Activated B cell treated with CpG ODN at 0.5 μM for 24 hours (primary cell): Measurements from ENCODE around the gene GDE1. TPM values are rescaled to one million over a fixed set of nuclear protein-coding genes. Genes with fewer than 3 reads are reported as not detected.
"Not testable (repeated sequence)": the region's sequence is repeated elsewhere in the genome, so short reads cannot be mapped to it uniquely, and the experiment has no call there.

Experiments used
- ATAC-seq: fragments of 200-7000 bp; cut with Tn5 transposase; one replicate; pipeline ENCODE4 v1.10.0; 2021; ENCODE audit warnings: low read depth, mild to moderate bottlenecking, moderate library complexity
- CTCF ChIA-PET: fragments of 350-600 bp; sonication (Branson Sonifier 250); formaldehyde crosslinking; loops from one replicate; lab custom pipeline; 2021; ENCODE audit warnings: antibody characterized with exemption; lab: Charles Lee
- POLR2A ChIA-PET: fragments of 350-600 bp; sonication (Branson Sonifier 250); formaldehyde crosslinking; loops from one replicate; lab custom pipeline; 2021; ENCODE audit warnings: antibody characterized with exemption; lab: Charles Lee
- DNase-seq: peaks from one replicate; pipeline ENCODE4 v3.0.0; 2022
- H3K27ac Mint-ChIP-seq: one replicate; pipeline ENCODE4 v1.8.0; 2020; ENCODE audit warnings: mixed read lengths
- H3K27me3 Mint-ChIP-seq: one replicate; pipeline ENCODE4 v1.8.0; 2021; ENCODE audit warnings: mixed read lengths
- H3K36me3 Mint-ChIP-seq: one replicate; pipeline ENCODE4 v1.8.0; 2021; ENCODE audit warnings: low read depth, mixed read lengths
- H3K4me1 Mint-ChIP-seq: one replicate; pipeline ENCODE4 v1.8.0; 2021; ENCODE audit warnings: mixed read lengths
- H3K4me3 Mint-ChIP-seq: one replicate; pipeline ENCODE4 v1.8.0; 2020; ENCODE audit warnings: mild to moderate bottlenecking, mixed read lengths
- H3K9me3 Mint-ChIP-seq: one replicate; pipeline ENCODE4 v1.8.0; 2020; ENCODE audit warnings: mixed read lengths
- intact Hi-C: fragments of 100-400 bp; cut with micrococcal nuclease; formaldehyde crosslinking; loops from one replicate; pipeline ENCODE4 v1.15.1; 2024
- total RNA-seq: library from RNA; stranded (reverse); gene quantifications from 2 replicates; pipeline ENCODE4 v1.2.3, GENCODE V29; 2022
- TF ChIP-seq, protein P1 (sequence below): fragments of 200-600 bp; IDR thresholded peaks from one replicate; pipeline ENCODE4 v1.8.0; 2022; ENCODE audit warnings: antibody characterized with exemption, mild to moderate bottlenecking

Gene GDE1
- total RNA-seq, 1 donor from 2014 or later, result 17.0 TPM

DNA sequence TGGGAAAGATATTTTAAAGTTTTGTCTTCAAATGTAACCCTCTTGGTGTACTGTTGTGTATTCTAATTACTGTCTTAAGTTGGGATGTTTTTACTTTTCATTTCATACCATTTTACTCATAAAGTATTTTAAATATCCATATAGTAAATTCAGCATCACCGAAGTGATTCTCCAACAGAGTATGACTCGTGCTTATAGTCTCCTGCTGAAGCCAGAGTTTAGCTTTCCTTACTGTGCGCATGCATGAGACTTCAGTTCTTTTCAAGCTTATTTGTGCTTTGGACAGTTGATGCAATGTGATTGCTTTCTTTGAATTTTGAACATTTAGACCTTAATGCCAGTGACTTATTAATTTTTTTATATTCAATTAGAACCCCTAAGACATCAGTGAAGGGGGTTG, 26.2 kb upstream of the GDE1 start:
- no peak for DNase-seq
- POLR2A ChIA-PET, result interaction anchor here (0.6 kb wide), 1 partner anchor 33 kb away, joined by 3 read pairs; no protein-coding TSS in a partner anchor

DNA sequence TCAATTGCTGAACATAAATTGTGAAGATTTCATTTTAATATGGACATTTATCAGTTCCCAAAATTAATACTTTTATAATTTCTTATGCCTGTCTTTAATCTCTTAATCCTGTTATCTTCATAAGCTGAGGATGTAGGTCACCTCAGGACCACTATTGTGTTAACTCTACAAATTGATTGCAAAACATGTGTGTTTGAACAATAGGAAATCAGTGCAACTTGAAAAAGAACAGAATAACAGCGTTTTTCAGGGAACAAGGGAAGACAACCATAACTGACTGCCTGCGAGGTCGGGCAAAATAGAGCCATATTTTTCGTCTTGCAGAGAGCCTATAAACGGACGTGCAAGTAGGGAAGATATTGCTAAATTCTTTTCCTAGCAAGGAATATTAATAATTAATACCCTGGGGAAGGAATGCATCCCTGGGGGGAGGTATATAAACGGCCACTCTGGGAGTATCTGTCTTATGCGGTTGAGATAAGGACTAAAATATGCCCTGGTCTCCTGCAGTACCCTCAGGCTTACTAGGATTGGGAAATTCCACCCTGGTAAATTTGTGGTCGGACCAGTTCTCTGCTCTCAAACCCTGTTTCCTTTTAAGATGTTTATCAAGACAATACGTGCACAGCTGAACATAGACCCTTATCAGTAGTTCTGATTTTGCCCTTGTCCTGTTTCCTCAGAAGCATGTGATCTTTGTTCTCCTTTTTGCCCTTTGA, 21.5 kb upstream of the GDE1 start:
- ATAC-seq, H3K4me3 Mint-ChIP-seq, H3K9me3 Mint-ChIP-seq, POLR2A ChIA-PET, CTCF ChIA-PET, H3K27ac Mint-ChIP-seq, DNase-seq, H3K4me1 Mint-ChIP-seq, intact Hi-C loops, H3K27me3 Mint-ChIP-seq: not testable (repeated sequence)
- H3K36me3 Mint-ChIP-seq, result peaks cover 49% of the 10 kb centered on the region

More for the DNA sequence above, 26.2 kb upstream of the GDE1 start:
- intact Hi-C loops, result no loop called here
- no peak for ATAC-seq
- TF ChIP-seq, protein P1, sequence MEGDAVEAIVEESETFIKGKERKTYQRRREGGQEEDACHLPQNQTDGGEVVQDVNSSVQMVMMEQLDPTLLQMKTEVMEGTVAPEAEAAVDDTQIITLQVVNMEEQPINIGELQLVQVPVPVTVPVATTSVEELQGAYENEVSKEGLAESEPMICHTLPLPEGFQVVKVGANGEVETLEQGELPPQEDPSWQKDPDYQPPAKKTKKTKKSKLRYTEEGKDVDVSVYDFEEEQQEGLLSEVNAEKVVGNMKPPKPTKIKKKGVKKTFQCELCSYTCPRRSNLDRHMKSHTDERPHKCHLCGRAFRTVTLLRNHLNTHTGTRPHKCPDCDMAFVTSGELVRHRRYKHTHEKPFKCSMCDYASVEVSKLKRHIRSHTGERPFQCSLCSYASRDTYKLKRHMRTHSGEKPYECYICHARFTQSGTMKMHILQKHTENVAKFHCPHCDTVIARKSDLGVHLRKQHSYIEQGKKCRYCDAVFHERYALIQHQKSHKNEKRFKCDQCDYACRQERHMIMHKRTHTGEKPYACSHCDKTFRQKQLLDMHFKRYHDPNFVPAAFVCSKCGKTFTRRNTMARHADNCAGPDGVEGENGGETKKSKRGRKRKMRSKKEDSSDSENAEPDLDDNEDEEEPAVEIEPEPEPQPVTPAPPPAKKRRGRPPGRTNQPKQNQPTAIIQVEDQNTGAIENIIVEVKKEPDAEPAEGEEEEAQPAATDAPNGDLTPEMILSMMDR, result no peak
- no peak overlapping the region for H3K4me3 Mint-ChIP-seq
- H3K4me1 Mint-ChIP-seq, result no peaks in the 10 kb centered on the region
- H3K27me3 Mint-ChIP-seq, result no peaks in the 10 kb centered on the region
- CTCF ChIA-PET, result interaction anchor here (1.2 kb wide), 1 partner anchor 45 kb away, joined by 3 read pairs; no protein-coding TSS in a partner anchor
- peaks cover 29% of the 10 kb centered on the region for H3K36me3 Mint-ChIP-seq
- no peak overlapping the region for H3K27ac Mint-ChIP-seq
- peaks cover 2% of the 10 kb centered on the region for H3K9me3 Mint-ChIP-seq

DNA sequence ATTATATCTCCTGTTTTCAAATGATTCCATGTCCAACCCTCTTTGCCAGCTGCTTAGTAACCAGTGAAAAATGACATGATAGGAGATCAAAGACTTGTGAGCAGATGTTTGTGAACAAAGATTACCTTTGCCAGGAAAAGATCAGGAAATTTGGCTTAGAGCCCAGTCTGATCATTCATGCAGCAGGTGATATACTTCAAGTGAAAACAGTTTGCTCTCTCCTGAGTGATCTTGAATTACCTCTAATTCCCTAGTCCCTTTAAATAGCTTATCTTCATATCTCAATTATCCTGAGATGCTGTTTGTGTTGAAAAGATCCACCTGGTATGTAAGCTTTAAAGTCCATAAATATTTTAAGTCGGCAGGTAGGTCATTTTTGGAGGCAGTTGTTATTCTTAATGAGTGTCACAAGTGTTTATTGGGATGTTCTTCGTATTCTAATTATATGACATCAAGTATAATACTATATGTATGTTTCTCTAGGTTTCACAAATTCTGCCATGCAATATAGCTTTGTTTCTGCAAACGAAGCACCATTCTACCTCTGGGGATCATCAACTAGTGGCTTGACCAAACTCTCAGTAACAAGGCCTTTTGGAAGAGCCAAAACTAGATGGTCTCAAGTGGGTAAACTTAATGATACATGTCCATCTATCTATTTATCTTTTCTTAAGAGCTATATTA, 20.4 kb upstream of the GDE1 start:
- Mint-ChIP-seq H3K27me3 (no peaks in the 10 kb centered on the region), H3K4me1 (no peaks in the 10 kb centered on the region), H3K36me3 (peaks cover 48% of the 10 kb centered on the region), H3K27ac (no peak overlapping the region), H3K9me3 (peaks cover 2% of the 10 kb centered on the region), H3K4me3 (no peak overlapping the region)
- ChIA-PET POLR2A (no interaction called here), CTCF (no interaction called here)
- no peak for ATAC-seq
- no peak for DNase-seq
- intact Hi-C loops, result no loop called here
- TF ChIP-seq, protein P1, result no peak

DNA sequence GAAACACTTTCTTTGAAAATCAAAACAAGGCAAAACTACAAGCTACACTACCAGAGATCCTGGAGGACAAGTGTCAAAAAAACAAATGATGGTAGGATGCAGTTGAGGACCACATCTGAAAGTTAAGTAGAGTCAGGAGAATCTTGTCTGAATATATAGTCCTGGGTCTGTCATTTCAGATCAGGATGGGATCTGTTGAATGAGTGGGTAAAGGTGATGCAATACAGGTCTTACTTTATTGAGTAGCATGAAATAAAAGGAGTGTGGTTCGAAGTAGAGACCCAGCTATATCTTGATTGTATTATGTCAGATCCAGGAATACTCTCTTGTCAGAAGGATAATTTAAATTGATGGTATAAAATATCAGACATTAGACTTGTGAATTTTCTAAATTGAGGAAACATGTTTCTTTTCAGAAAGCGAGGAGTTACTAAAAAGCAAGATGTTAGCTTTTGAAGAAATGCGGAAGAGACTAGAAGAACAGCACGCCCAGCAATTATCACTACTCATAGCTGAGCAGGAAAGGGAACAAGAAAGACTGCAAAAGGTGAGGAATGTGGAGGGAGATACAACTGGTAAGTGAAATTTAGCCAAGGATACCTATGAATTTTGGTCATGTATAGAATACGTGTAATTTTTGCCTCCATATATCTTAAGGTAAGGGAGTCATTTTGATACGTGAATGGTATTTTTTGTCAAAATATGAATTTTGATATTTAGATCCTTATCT, 18.5 kb upstream of the GDE1 start:
- Mint-ChIP-seq H3K27me3 (no peaks in the 10 kb centered on the region), H3K36me3 (peaks cover 57% of the 10 kb centered on the region), H3K4me1 (no peaks in the 10 kb centered on the region), H3K27ac (no peak overlapping the region), H3K4me3 (no peak overlapping the region), H3K9me3 (peaks cover 2% of the 10 kb centered on the region)
- TF ChIP-seq, protein P1, result no peak
- POLR2A ChIA-PET, result no interaction called here
- CTCF ChIA-PET, result no interaction called here
- intact Hi-C loops, result no loop called here
- ATAC-seq (no peak), DNase-seq (no peak)

DNA sequence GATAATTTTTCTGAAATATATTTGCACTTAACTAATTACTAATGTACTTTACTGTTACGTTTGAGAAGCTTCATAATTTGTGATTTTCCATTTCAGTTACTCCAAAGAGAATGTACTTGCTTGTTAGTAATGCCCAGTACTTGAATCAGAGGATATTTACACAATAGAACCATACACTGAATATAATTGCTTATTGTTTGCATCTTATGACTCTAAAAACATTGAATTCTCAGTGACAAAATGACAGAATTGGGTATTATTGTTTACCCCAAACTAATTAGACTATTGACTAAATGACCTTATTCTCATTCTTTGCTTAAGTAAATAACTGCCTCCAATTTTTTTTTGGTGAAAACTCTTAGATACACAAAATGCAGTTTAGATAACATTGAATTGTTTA, 10.7 kb upstream of the GDE1 start:
- H3K9me3 Mint-ChIP-seq, result no peaks in the 10 kb centered on the region
- POLR2A ChIA-PET, result no interaction called here
- CTCF ChIA-PET, result no interaction called here
- H3K27me3 Mint-ChIP-seq, result no peaks in the 10 kb centered on the region
- TF ChIP-seq, protein P1, result no peak
- ATAC-seq, result no peak
- no peak overlapping the region for H3K27ac Mint-ChIP-seq
- H3K4me3 Mint-ChIP-seq, result no peak overlapping the region
- intact Hi-C loops, result no loop called here
- no peaks in the 10 kb centered on the region for H3K4me1 Mint-ChIP-seq
- H3K36me3 Mint-ChIP-seq, result peaks cover 53% of the 10 kb centered on the region
- no peak for DNase-seq
